GM11168 (cell line): ENCODE data around the gene PYROXD2.

Experiments used
- in situ Hi-C: fragments of 300-500 bp; cut with MboI; formaldehyde crosslinking; loops from one replicate; pipeline ENCODE4 v1.12.0; 2022; ENCODE audit warnings: low sequenced_read_pairs; ENCODE audit not compliant: unreplicated experiment

PYROXD2 gene

DNA sequence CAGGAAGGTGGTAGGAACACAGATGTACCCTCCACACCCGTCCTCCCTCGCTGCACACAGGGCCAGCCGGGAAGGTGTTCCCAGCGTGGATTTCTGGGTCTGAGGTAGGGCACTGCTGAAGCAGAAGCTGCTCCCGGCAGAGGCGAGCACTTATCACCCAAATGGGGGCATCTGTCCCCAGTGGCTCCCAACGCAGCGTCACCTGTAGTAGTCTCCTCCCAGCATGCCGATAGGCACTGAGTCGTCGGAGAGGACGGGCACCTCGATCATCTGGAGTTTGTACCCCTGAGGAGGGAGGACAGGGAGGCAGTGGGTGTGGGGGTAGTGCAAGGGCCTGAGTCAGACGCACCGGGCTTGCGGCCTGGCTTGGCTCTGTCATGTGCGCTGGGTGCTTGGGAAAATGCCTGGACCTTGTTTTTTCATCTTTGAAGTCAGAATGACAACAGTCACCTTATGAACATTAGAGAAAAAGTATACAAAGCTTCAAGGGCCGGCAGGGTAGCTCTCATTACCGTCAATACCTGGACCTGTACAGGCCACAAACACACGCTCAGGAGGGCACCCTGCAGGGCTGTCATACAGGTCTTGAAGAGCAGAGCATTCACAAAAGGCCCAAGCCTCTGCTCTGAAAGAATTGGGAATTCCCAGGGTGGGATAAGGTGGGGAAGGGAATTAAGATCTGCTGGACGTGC lies 3.1 kb upstream of the PYROXD2 start:
- in situ Hi-C loops = no loop called here

DNA sequence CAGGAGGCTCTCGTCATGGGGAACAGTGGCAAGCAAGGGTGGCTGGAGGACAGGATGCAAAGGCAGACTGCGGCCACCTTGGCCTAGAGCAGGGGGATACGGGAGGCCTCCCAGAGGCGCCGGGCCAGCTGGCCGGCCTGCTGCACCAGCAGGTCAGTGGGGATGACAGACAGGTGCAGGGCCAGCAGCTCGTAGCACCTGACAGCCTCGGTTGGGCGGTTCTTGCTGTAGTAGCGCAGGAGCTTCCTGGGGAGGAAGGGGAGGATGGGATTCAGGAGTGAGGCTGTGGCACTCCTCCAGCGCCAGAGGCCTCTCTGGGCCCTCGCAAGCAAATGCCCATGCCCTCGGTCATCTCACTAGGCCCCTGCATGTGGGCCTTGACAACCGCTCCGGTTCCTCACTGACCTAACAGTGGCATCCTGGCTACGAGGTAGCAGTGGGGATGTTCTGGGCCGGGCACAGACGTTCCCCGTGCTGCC lies 2.5 kb upstream of the PYROXD2 start:
- in situ Hi-C loops = no loop called here

DNA sequence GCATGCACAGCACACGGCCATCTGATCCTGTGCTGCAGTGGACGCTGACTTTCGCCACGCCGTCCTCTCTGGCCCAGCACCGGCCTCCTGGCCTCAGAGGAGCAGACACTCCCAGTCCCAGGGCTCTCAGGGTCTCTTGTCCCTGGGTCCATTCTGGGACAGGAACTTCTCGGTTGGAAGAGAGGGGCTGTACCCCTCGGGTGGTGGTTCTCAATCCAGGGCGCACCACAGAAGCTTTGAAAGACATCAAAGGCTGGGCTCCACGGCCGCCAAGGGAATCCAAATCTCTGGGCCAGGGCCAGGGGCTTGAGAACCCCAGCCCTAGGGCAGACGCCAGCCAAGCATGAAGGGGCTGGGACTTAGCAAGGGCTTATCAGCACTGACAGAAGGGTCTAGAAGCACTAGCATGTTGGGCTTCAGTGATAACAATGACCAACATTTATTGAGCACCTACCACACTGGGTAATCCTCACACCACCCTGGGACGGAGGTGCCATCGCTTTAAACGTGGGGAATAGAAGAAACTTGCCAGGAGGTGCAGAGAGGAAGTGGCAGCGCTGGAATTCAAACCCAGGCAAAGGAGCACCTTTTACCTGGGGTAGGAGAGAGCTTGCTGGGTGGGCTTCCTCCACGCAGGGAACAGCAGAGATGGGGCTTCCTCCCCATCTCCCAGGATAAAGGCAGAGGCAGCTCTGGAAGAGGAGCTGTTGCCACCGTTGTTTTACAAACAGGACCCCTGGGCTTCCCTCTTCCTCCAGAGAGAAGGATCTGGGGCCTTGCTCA lies 1.8 kb upstream of the PYROXD2 start:
- in situ Hi-C loops = no loop called here

DNA sequence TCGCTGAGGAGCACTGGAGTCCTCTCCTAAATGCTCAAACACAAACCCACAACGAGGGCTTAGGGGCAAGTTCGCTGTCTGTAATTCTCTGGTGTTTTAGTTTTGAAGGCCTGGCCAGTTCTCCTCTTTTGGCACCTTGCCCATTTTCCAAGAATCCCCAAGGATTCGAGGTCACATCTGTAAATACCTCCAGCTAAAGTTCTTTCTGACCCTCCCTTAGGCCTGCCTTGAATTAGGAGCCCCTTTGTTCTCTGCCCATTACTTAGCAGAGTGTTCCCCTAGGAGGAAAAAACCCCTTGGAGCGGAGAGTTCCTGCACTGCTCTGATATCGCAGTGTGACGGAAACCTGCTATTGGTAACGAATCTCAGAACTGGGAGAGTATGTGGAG lies 743 bp upstream of the PYROXD2 start:
- in situ Hi-C loops = no loop called here

DNA sequence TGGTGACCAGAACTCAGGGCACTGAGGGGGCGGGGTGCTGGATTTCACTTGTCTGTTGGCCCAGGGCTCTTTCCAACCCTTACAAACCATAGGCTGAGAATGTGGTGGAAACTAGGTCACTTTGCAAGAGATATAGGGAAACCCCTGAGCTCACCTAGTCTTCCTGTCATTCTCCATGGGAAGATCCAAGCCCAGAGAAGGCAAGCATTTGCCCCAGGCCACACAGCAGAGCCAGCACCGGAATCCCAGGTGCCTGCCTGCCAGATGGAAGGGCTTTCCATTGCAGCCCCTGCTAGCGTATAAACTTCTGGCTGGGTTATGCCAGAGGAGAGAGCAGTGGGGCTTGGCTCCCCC lies 427 bp downstream of the PYROXD2 start:
- in situ Hi-C loops = no loop called here

DNA sequence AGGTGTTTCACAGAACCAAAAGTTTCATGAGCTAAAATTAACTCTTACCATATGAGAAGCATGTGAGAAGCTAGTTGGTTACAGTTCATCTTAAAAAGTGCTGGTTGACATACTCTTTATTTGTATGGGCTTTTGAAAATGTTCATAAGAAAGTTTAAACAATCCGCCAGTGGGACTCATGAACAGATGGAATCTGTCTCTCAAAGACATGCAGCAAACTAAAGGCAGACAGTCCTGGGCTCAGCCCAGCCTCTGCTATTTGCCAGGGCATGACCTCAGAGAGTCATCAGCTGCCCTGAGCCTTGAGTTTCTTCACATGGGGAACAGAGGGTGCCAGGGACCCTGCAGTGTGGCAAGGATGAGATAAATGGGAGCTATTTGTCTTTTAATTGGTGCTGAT lies 3.2 kb downstream of the PYROXD2 start:
- in situ Hi-C loops = no loop called here

DNA sequence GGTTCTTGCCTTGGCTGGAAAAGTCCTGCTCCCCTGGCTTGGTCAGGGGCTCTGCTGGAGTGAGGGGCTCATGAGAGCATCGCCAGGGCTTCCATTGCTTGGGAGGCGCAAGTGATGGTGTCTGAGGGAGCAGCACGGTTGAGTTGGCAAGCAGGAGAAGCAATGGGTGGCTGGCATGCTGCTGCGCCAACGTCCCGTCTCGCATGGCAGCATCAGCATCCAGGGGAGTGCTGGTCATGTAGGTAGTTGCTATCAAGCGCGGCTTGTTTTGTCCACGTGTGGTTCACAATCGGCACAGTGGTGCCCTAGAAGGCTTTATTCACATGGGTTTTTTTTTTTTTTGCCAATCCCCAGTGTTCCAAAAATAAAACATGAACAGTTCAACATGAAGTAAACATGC lies 3.8 kb downstream of the PYROXD2 start:
- in situ Hi-C loops = no loop called here

DNA sequence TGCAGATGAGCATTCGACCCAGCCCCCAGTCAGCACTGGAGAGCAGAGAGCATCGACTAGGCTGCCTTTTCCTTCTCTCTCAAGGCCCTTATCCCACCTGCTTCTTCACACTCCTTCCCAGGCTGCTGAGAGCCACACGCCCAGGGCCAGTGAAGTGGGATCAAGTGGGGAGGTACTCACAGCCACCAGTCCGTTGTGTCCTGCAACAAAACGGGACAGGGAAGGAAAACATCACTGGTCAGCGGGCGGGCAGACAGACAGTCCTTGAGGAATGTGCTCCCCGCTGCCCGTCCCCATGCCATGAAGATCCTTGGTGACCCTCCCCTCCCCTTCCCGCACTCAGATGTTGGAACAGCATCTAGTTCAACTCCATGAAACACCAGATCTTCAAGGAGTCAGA lies 4.2 kb downstream of the PYROXD2 start:
- in situ Hi-C loops = no loop called here

DNA sequence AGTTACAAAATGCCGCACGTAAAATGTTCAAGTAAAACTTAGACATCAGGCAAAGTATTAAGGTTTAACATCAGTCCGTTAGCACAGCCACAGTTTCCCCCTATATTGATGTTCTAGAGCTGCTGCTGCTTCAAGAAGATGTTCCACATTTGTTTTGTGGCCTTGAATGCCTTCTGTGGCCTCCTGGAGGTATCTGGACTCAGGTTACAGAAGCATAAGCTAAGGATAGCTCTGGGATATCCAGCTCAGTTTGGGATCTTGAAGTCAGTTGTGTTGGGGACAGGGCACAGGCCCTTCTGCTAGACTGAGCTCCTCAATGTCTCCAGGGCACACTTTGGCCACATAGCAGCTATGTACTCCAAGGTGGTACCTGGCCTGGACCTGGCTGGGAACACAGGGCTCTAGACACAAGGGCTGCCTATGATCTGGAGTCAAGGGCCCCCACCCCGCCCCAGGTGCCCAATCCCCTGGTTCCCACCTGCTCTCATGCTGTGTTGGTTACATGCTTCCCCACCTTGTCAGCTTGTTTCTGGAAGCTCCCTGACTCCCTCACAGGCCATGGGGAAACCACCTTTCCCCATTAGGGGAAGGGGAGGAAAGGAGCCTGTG lies 4.7 kb downstream of the PYROXD2 start:
- in situ Hi-C loops = no loop called here

DNA sequence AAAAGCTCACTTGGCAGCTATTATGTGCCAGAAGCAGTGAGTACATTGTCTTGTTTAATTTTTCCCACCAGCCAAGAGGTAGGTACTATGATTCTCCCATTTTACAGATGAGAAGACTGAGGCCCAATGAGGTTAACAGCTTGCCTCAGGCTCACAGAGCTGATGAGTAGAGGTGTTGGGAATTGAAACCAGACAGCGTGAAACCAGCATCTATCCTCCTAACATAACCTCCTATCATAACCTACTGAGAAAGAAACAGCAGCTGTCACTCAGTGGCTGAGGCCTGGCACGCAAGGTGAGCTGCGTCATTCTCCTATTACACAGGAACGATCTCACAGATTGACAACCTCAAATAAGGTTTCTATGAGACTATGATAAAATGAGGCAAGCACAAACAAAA lies 6.2 kb downstream of the PYROXD2 start:
- in situ Hi-C loops = no loop called here

DNA sequence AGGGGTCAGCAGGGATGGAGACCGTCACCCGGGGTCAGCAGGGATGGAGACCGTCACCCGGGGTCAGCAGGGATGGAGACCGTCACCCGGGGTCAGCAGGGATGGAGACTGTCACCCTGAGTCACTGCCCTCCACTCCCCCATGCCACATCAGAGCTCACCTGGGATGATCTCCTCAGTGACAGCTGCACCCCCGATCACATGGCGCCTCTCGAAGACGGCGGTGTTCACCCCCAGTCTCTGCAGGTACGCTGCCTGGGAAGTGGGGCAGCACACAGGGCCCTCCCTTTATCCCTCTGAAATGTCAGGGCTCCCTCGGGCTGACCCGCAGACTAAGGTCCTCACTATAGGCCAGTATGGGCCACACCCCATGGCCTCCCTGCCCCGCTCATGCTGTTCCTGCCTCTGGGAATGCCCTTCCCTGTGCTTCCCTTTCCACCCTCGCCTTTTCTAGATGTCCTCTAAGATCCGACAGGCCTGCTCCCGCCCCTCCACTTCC lies 7.2 kb downstream of the PYROXD2 start:
- in situ Hi-C loops = no loop called here

DNA sequence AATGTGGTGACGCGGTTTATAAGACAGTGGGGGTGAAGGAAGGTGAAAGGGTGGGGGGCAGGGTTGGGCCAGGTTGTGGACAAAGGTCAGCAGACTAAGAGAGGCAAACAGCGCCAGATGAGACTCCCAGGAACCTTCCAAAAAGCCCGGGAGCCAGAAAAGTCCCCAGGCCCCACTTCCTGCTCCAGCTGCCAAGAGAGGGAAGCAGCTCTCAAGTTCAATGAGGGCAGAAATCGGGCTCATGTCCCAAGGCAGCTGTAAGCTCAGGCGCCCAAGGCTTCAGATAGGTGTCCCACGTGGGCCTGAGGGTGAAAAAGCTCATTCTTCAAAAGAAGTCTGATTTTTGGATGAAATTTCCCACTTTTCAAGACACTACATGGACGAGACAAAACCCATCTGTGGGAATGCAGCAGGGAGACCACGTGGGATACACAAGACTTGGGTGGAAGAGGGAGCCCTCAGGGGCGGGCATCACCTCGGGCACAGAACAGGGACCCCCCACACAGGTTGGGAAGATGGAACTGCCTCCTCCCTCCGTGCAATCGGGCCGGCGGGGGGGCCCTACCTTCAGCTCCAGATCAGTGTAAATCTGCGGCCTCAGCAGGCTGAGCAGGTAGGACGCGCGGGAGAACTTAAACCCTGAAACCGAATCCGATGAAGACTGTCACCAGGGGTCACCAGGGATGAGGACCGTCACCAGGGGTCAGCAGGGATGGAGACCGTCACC lies 7.8 kb downstream of the PYROXD2 start:
- in situ Hi-C loops = no loop called here

DNA sequence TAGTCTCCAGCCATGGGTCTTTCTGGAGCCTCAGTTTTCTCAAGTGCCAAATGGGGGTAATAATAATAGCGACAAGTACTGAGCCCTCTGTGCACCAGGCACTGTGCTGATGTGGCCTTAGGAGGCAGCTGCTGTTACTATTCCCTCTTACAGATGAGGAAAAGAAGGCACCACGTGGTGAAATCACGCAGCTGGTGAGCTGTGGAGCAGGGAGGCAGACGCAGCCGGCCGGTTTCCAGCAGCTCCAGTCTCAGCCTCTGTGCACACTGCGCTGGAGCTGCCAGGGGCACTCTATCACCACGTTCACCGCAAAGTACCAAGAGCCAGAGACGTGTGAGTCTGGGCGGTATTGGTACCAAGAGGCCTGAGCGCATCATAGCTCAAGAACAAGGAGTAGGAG lies 9.6 kb downstream of the PYROXD2 start:
- in situ Hi-C loops = no loop called here

DNA sequence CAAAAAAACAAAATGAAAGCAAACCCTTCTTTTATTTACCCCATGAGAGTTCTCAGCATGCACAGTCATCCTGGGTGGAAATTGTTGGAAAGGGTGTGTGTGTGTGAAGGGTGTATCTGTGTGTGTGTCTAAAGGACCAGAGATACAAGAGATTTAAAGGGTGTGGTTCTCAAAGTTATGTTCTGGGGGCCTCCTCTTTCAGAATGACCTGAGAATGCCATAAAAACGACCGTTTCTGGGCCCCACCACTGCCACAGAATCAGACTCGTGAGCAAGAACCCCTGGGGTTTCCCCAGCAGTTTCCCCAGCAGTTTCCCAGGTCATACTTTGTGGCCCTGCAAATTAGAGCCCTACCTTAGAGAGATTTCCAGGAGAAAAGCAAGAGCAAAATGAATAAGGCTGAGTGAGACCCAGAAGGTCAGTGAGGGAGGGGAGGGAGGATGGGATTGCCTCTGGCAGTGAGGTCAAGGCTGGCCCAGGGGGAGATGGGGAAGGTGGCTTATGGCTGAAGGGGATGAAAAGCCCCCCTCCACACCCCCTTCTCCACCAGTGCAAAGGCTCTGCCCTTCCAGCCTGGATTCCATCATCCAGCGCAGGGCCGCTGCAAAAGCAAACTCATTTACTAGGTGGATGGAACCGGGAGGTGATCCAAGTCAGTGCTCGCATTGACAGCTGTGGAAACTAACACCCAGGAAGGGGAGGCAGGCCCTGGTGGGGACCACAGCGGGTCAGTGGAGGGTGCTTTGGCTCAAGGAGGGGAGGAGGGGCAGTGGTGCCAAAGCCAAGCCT lies 10.2 kb downstream of the PYROXD2 start:
- in situ Hi-C loops = no loop called here

DNA sequence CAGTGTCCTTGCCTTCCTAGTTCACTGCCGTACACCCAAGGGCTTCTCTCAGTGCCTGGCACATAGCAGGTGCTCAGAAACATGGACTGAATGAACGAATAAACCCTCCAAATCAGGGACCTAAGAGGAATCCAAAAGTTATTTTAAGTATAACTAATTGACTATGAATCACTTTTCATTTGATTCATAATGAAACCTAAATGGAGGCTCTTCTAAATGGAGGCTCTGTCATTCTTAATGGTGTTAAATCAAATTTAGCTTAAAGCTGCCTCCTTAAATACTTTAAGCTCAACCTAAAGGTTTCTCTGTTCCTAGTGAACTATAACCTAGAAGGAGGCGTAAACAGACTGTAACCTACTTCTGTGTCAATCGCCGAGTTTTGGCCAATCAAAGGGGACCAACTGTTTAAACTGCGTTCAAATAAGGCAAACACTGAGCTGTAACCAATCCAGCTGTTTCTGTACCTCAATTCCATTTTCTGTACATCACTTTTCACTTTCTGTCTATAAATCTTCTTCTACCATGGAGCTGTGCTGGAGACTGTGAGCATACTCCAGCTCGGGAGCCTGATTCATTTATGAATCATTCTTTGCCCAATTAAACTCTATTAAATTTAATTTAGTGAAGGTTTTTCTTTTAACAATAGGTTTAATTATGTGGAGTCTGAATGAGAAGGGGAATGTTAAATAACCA lies 11.0 kb downstream of the PYROXD2 start:
- in situ Hi-C loops = no loop called here

DNA sequence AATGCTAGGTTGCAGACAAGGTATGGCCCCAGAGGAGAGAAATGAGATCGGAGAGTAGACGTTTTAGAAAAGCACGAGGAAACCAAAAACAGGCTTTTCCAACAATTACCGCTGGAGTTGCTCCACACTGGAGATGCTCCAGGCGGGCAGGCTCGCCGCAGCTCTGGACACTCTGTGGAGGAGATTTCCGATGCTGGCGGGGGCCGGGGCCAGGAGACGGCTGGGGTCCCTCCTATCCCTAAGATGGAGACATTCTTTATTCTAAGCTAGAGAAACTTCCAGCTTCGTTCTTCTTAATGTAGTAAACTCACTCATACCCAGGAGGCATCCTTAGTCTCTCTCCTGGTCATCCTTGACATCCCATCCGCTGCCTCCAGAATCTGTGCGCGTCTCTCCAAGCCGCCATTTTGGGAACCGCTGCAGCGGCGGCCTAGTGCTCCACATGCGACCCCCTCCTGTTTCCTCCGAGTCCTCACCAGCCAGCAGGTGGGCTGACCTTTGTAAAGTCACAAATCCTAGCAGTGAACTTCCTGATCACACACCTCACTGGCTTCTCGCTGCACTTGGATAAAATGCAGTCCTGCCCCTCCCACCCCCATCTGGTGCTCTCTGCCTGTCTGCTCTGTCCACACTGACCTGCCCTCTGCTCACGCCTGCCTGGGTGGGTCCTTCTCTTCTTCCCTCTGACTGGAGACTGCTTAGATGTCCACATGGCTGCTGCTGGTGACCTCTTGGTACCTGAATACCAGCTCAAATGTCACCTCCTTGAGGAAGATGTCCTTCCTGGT lies 11.9 kb downstream of the PYROXD2 start:
- in situ Hi-C loops = no loop called here

DNA sequence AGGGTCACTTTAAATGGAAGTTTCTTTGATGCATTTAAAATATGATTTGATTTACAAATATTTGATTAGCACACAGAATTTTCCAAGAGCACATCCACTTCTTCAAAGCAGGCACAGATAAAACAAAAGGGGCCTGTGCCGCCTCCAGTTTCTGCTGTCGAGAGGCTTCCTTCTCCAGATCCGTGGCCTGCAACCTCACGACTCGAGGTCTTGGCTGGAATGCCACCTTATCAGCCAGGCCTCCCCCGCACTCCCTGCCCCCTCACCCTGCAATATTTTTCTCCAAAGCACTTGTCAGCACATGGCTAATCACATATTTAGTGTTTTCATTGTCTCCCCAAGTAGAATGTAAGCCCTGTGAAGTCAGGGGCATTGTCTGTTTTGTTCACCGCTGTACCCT lies 12.5 kb downstream of the PYROXD2 start:
- in situ Hi-C loops = no loop called here

DNA sequence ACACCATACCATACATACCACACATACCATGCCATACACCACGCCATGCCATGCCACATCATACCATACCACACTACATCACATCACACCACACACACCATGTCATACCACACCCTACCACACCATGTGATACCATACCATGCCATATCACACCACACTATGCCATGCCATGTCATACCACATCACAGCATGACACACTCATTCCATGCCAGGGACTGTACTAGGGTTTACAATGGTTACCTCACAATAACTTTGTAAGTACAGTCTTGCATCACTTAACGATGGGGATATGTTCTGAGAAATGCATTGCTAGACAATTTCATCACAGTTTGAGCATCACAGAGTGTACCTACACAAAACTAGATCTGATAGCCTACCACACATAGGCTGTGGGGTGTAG lies 14.5 kb downstream of the PYROXD2 start:
- in situ Hi-C loops = no loop called here

DNA sequence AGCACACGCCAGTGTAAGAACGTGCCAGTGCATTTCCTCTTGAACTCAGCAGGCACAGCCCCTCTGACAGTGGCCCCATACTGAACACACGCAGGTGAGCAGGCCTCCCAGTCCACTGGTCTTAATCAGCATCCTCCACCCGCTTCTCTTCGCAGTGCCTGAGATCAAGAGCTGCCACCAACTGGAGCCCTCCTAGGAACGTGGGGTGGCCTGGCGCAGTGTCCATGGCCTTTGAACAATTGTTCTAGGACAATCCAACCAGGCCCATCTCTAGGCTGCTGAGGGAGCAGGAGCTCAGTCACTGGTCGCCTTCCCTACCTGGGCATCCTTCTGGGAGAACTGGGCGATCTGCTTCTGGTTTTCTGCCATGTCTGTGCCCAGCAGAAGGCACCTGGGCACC lies 15.2 kb downstream of the PYROXD2 start:
- in situ Hi-C loops = no loop called here
